Neuronal stem cell (in vitro differentiated cells): ENCODE data around the gene SLIT3.

Experiments
- DNase-seq: peaks from one replicate; pipeline ENCODE4 v3.0.0-alpha.2; 2013; ENCODE audit warnings: low spot score
- H2AFZ ChIP-seq: one replicate; pipeline ENCODE4 v1.6.1; 2013; ENCODE audit warnings: mild to moderate bottlenecking, low read length, inconsistent platforms
- H2AK5ac ChIP-seq: 2 replicates; pipeline ENCODE4 v1.6.1; 2013; ENCODE audit warnings: low read depth, mild to moderate bottlenecking, inconsistent platforms, low read length, moderate library complexity, mixed read lengths
- H2BK120ac ChIP-seq: 2 replicates; pipeline ENCODE4 v1.6.1; 2013; ENCODE audit warnings: low read depth, mild to moderate bottlenecking, inconsistent platforms, low read length, moderate library complexity, mixed read lengths
- H2BK12ac ChIP-seq: one replicate; pipeline ENCODE4 v1.6.1; 2013; ENCODE audit warnings: low read length, inconsistent platforms
- H2BK15ac ChIP-seq: 2 replicates; pipeline ENCODE4 v1.6.1; 2013; ENCODE audit warnings: mild to moderate bottlenecking, low read length, inconsistent platforms, mixed read lengths
- H2BK5ac ChIP-seq: one replicate; pipeline ENCODE4 v1.6.1; 2013; ENCODE audit warnings: inconsistent platforms, mild to moderate bottlenecking, low read length, moderate library complexity
- H3K14ac ChIP-seq: one replicate; pipeline ENCODE4 v1.6.1; 2013; ENCODE audit warnings: low read length, inconsistent platforms
- H3K18ac ChIP-seq: 2 replicates; pipeline ENCODE4 v1.6.1; 2013; ENCODE audit warnings: low read length, inconsistent platforms
- H3K23ac ChIP-seq: 2 replicates; pipeline ENCODE4 v1.6.1; 2013; ENCODE audit warnings: low read depth, mild to moderate bottlenecking, mixed read lengths, low read length, inconsistent platforms; ENCODE audit not compliant: poor library complexity
- H3K27ac ChIP-seq: replicated peaks from 3 replicates; pipeline ENCODE4 v1.5.1; 2013; ENCODE audit warnings: low read length, inconsistent platforms
- H3K27me3 ChIP-seq, 3 experiments: 2 replicates each; pipeline ENCODE4 v1.6.1; 2013; ENCODE audit warnings: low read length in 3 of 3, mild to moderate bottlenecking in 2 of 3, inconsistent platforms in 1 of 3, low read depth in 1 of 3, mixed read lengths in 1 of 3, moderate library complexity in 1 of 3; ENCODE audit not compliant: control insufficient read depth in 3 of 3, insufficient read depth in 3 of 3
- H3K36me3 ChIP-seq, 2 donors: replicated peaks in 1 of 2; 2 replicates each; pipeline ENCODE4 v1.6.1; 2013; ENCODE audit warnings: low read length in 2 of 2; ENCODE audit not compliant: control insufficient read depth in 2 of 2, insufficient read depth in 2 of 2
- H3K4ac ChIP-seq: 2 replicates; pipeline ENCODE4 v1.6.1; 2013; ENCODE audit warnings: inconsistent platforms, mild to moderate bottlenecking, low read length, moderate library complexity
- H3K4me1 ChIP-seq, 2 donors: 1 replicate in 1 of 2; 2 replicates in 1 of 2; pipeline ENCODE4 v1.6.1; 2013; ENCODE audit warnings: low read length in 2 of 2, low read depth in 1 of 2; ENCODE audit not compliant: control insufficient read depth in 2 of 2, insufficient read depth in 1 of 2
- H3K4me2 ChIP-seq: one replicate; pipeline ENCODE4 v1.6.1; 2013; ENCODE audit warnings: mild to moderate bottlenecking, low read length, inconsistent platforms; ENCODE audit not compliant: insufficient read depth, poor library complexity, severe bottlenecking
- H3K4me3 ChIP-seq, 2 donors: 2 replicates each; pipeline ENCODE4 v1.5.1; 2013; ENCODE audit warnings: low read length in 2 of 2, mild to moderate bottlenecking in 2 of 2, inconsistent platforms in 1 of 2, moderate library complexity in 1 of 2
- H3K79me1 ChIP-seq: one replicate; pipeline ENCODE4 v1.6.1; 2013; ENCODE audit warnings: low read depth, mild to moderate bottlenecking, inconsistent platforms, low read length, moderate library complexity
- H3K9ac ChIP-seq: one replicate; pipeline ENCODE4 v1.6.1; 2013; ENCODE audit warnings: mild to moderate bottlenecking, low read depth, low read length, inconsistent platforms; ENCODE audit not compliant: poor library complexity
- H3K9me3 ChIP-seq, 2 donors: replicated peaks in 1 of 2; 2 replicates each; pipeline versions ENCODE3 to v1.6.1; 2013; ENCODE audit warnings: low read length in 2 of 2, mild to moderate bottlenecking in 2 of 2, inconsistent platforms in 1 of 2, low read depth in 1 of 2, mixed read lengths in 1 of 2, moderate library complexity in 1 of 2; ENCODE audit not compliant: control insufficient read depth in 2 of 2, insufficient read depth in 1 of 2
- H4K8ac ChIP-seq: one replicate; pipeline ENCODE4 v1.6.1; 2013; ENCODE audit warnings: low read depth, mild to moderate bottlenecking, inconsistent platforms, low read length, moderate library complexity
- H4K91ac ChIP-seq: one replicate; pipeline ENCODE4 v1.6.1; 2013; ENCODE audit warnings: low read length, low read depth, mild to moderate bottlenecking, inconsistent platforms; ENCODE audit not compliant: poor library complexity
- WGBS, 2 donors: extraction: QIAGEN DNeasy Blood & Tissue Kit; methylation state at CpG; one replicate each; pipeline ENCODE4 v1.1.7; 2013; ENCODE audit warnings: missing lambda C conversion rate in 2 of 2, mixed read lengths in 1 of 2; ENCODE audit not compliant: insufficient read length in 2 of 2, insufficient replicate concordance in 1 of 2; ENCODE audit errors: extremely low coverage in 2 of 2; 5-methylcytosine and 5-hydroxymethylcytosine counted together

SLIT3 gene

GRCh38 chr5:168833936-168834335 lies 467.0 kb downstream of the SLIT3 start:
- no peak for DNase-seq
- Histone ChIP-seq H3K14ac (no peak overlapping the region), H2AFZ (no peak overlapping the region), H3K36me3 (no peaks in the 10 kb centered on the region), H3K18ac (no peak overlapping the region), H3K27me3 (peaks cover 0 to 3% (median 0%) of the 10 kb centered on the region in 3 experiments), H2BK12ac (no peak overlapping the region), H4K8ac (no peak overlapping the region), H4K91ac (no peak overlapping the region), H2BK15ac (no peak overlapping the region), H3K4me2 (no peak overlapping the region), H3K4me3 (no peak overlapping the region), H2AK5ac (no peak overlapping the region), H2BK5ac (no peak overlapping the region), H3K23ac (no peak overlapping the region), H2BK120ac (no peak overlapping the region), H3K4me1 (peaks cover 0 to 1% of the 10 kb centered on the region in 2 donors), H3K9ac (no peak overlapping the region), H3K27ac (no peak overlapping the region), H3K9me3 (no peaks in the 10 kb centered on the region), H3K79me1 (no peaks in the 10 kb centered on the region), H3K4ac (no peak overlapping the region)
- no CpG with 5 or more reads among the region's 4 CpGs for WGBS, 2 donors

DNA sequence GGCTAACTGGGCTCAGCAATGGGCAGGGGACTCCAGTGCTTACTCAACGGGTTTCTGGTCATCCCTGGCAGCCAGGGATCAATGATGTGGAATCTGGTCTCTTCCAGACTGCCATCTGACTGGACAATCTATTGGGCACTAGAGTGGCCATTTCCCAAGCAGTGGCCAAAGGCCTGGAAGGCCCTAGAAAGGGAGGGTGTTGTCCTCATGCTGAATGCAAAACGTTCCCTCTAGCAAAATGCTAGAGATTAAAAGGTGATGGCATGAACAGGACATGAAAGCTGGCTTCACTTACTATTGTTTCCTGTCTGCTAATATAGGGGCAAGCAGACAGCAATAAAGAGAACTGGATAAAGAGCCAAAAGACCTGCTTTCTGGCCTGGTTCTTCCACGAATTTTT lies 467.6 kb downstream of the SLIT3 start:
- no peak overlapping the region for H2BK12ac ChIP-seq
- H2AK5ac ChIP-seq, result no peak overlapping the region
- H3K18ac ChIP-seq, result no peak overlapping the region
- H3K36me3 ChIP-seq, result no peaks in the 10 kb centered on the region
- DNase-seq, result no peak
- no peak overlapping the region for H4K91ac ChIP-seq
- H3K4me2 ChIP-seq, result no peak overlapping the region
- H3K9me3 ChIP-seq, result no peaks in the 10 kb centered on the region
- H3K27me3 ChIP-seq, result peaks cover 0 to 3% (median 0%) of the 10 kb centered on the region in 3 experiments
- no peak overlapping the region for H3K27ac ChIP-seq
- H3K4me3 ChIP-seq, result no peak overlapping the region
- H3K14ac ChIP-seq, result no peak overlapping the region
- H3K9ac ChIP-seq, result no peak overlapping the region
- no peaks in the 10 kb centered on the region for H3K79me1 ChIP-seq
- peaks cover 0 to 1% of the 10 kb centered on the region in 2 donors for H3K4me1 ChIP-seq
- WGBS, 2 donors, result no CpG with 5 or more reads among the region's 3 CpGs
- no peak overlapping the region for H4K8ac ChIP-seq
- H2BK5ac ChIP-seq, result no peak overlapping the region
- no peak overlapping the region for H3K4ac ChIP-seq
- H2BK120ac ChIP-seq, result no peak overlapping the region
- H2BK15ac ChIP-seq, result no peak overlapping the region
- no peak overlapping the region for H2AFZ ChIP-seq
- no peak overlapping the region for H3K23ac ChIP-seq

- Histone ChIP-seq H2BK120ac (no peak overlapping the region), H2BK12ac (no peak overlapping the region), H2AFZ (no peak overlapping the region), H2BK5ac (no peak overlapping the region), H2AK5ac (no peak overlapping the region), H3K4me2 (no peak overlapping the region), H3K9me3 (no peaks in the 10 kb centered on the region), H2BK15ac (no peak overlapping the region), H3K14ac (no peak overlapping the region), H4K91ac (no peak overlapping the region), H3K79me1 (no peaks in the 10 kb centered on the region), H3K36me3 (no peaks in the 10 kb centered on the region), H3K23ac (no peak overlapping the region), H4K8ac (no peak overlapping the region), H3K4me3 (no peak overlapping the region), H3K4me1 (peaks cover 0 to 4% of the 10 kb centered on the region in 2 donors), H3K18ac (no peak overlapping the region), H3K9ac (no peak overlapping the region), H3K27me3 (peaks cover 0 to 3% (median 0%) of the 10 kb centered on the region in 3 experiments), H3K4ac (no peak overlapping the region), H3K27ac (no peak overlapping the region)
- WGBS, 2 donors, result no CpG with 5 or more reads among the region's 6 CpGs
- DNase-seq, result no peak
Observed at GRCh38 chr5:168832308-168832707, 468.6 kb downstream of the SLIT3 start.

DNA sequence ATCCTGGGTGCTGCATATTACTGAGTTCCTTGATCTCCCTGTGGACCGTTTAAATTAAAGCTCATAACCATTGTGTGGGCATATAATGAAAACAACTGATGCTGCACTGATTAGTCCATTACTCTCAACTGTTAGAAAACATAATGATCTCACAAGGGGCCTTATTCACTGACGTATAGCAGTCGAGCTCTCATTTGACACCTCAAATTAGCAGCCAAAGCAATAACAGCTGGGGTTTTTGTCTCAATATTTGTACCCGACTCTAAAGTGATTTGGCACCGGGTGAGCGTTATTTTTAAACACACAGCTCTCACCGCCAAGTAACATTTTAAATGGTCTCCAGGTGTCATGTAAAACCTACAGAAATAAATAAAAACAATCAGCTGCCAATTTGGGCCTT lies 469.6 kb downstream of the SLIT3 start:
- DNase-seq, result no peak
- H2BK120ac ChIP-seq, result no peak overlapping the region
- no peak overlapping the region for H3K27ac ChIP-seq
- no peak overlapping the region for H3K4me2 ChIP-seq
- no peak overlapping the region for H4K8ac ChIP-seq
- no peak overlapping the region for H3K4me3 ChIP-seq
- H2BK15ac ChIP-seq, result no peak overlapping the region
- H3K23ac ChIP-seq, result no peak overlapping the region
- H3K4me1 ChIP-seq, result peaks cover 0 to 4% of the 10 kb centered on the region in 2 donors
- H2BK12ac ChIP-seq, result no peak overlapping the region
- H3K9me3 ChIP-seq, result no peaks in the 10 kb centered on the region
- H3K9ac ChIP-seq, result no peak overlapping the region
- H3K79me1 ChIP-seq, result no peaks in the 10 kb centered on the region
- no peak overlapping the region for H3K18ac ChIP-seq
- no peak overlapping the region for H3K14ac ChIP-seq
- H2AK5ac ChIP-seq, result no peak overlapping the region
- no peak overlapping the region for H3K4ac ChIP-seq
- no peak overlapping the region for H4K91ac ChIP-seq
- peaks cover 0 to 3% (median 0%) of the 10 kb centered on the region in 3 experiments for H3K27me3 ChIP-seq
- no peaks in the 10 kb centered on the region for H3K36me3 ChIP-seq
- H2AFZ ChIP-seq, result no peak overlapping the region
- no CpG with 5 or more reads among the region's 7 CpGs for WGBS, 2 donors
- H2BK5ac ChIP-seq, result no peak overlapping the region
